Thymus (tissue), 11 donors: ENCODE data around the gene NLGN1. TPM values are rescaled to one million over a fixed set of nuclear protein-coding genes. Genes with fewer than 3 reads are reported as not detected.

ENCODE experiments used
- DNase-seq, 9 donors: peaks; one replicate each; pipeline ENCODE4 v3.0.0-alpha.2; 2013; ENCODE audit warnings: low spot score in 9 of 9, low read depth in 6 of 9, missing footprints in 1 of 9
- H3K27ac ChIP-seq, 2 donors: one replicate each; pipeline ENCODE4 v1.5.1; 2013; ENCODE audit warnings: control low read depth in 1 of 2, low read depth in 1 of 2, low read length in 1 of 2, mild to moderate bottlenecking in 1 of 2, moderate library complexity in 1 of 2
- H3K27me3 ChIP-seq, 2 donors: one replicate each; pipeline ENCODE4 v1.5.1; 2013; ENCODE audit warnings: low read length in 1 of 2; ENCODE audit not compliant: control insufficient read depth in 2 of 2, insufficient read depth in 1 of 2
- H3K36me3 ChIP-seq, 2 donors: one replicate each; pipeline ENCODE4 v1.5.1; 2013; ENCODE audit warnings: low read length in 1 of 2, mild to moderate bottlenecking in 1 of 2, moderate library complexity in 1 of 2; ENCODE audit not compliant: control insufficient read depth in 2 of 2, insufficient read depth in 2 of 2
- H3K4me1 ChIP-seq, 2 donors: one replicate each; pipeline ENCODE4 v1.5.1; 2013; ENCODE audit warnings: low read length in 2 of 2; ENCODE audit not compliant: control insufficient read depth in 2 of 2, insufficient read depth in 2 of 2
- H3K4me3 ChIP-seq, 2 donors: one replicate each; pipeline ENCODE4 v1.5.1; 2013; ENCODE audit warnings: low read length in 2 of 2, control low read depth in 1 of 2, mild to moderate bottlenecking in 1 of 2
- H3K9me3 ChIP-seq, 2 donors: one replicate each; pipeline ENCODE4 v1.5.1; 2013; ENCODE audit warnings: low read length in 1 of 2, mild to moderate bottlenecking in 1 of 2; ENCODE audit not compliant: control insufficient read depth in 2 of 2, insufficient read depth in 1 of 2
- WGBS: extraction: QIAGEN DNeasy Blood & Tissue Kit; methylation state at CpG from one replicate; pipeline ENCODE4 v1.1.7; 2013; 5-methylcytosine and 5-hydroxymethylcytosine counted together
- polyA plus RNA-seq: library from polyadenylated mRNA; stranded (reverse); fragments of 200-250 nt; gene quantifications from one replicate; pipeline ENCODE4 v1.2.3, GENCODE V29; 2013
- total RNA-seq: library from RNA; stranded (reverse); fragments of 120-200 nt; gene quantifications from one replicate; pipeline ENCODE4 v1.2.4, GENCODE V29; 2013
- donor health status: healthy.

Gene NLGN1
- total and polyA plus RNA-seq, 2 donors, result 0.16 to 0.90 TPM

DNA sequence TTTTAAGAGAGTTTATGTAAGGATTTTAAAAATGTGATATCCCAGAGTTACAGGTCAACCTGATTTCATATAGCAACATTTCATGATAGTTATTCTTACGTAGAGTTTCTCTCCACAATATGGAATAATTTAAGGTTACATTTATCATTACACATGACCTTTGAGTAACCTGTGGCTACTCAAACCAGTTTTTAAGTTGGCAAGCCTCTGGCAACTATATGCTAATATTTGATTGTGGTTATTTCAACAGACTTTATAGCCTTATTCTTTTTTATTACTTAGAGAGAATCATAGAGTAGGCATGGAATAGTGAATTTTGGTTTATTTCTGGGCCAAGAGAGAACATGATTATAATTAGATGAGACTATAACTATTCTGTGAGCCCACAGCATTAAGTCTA lies 504.9 kb downstream of the NLGN1 start:
- Histone ChIP-seq H3K4me3 (no peak overlapping the region), H3K27me3 (no peaks in the 10 kb centered on the region), H3K4me1 (no peaks in the 10 kb centered on the region), H3K27ac (no peak overlapping the region), H3K36me3 (no peaks in the 10 kb centered on the region), H3K9me3 (no peaks in the 10 kb centered on the region)
- DNase-seq, result no peak
- 96% methylated on average over 1 of the region's 1 CpG for WGBS

DNA sequence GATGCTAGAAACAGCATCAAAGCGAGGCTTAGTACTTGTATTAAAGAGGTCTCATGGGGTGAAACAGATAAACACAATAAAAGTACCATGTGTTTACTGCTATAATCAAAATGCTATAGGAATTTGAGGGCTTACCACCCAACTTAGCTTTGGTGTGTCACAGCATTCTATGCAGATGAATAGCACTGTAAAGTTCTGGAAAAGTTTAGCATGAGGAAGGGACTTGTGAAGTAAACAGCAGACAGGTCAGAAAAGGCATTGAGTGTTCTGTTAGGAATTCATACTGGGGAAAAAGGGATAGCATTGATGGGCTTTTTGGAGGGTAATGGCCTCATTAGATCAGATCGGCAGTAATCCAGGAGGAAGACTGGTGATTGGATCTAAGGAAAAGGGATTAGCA lies 505.3 kb downstream of the NLGN1 start:
- Histone ChIP-seq H3K4me1 (no peaks in the 10 kb centered on the region), H3K9me3 (no peaks in the 10 kb centered on the region), H3K27me3 (no peaks in the 10 kb centered on the region), H3K27ac (no peak overlapping the region), H3K4me3 (no peak overlapping the region), H3K36me3 (no peaks in the 10 kb centered on the region)
- WGBS, result 92% methylated on average over 2 of the region's 2 CpGs
- no peak for DNase-seq

DNA sequence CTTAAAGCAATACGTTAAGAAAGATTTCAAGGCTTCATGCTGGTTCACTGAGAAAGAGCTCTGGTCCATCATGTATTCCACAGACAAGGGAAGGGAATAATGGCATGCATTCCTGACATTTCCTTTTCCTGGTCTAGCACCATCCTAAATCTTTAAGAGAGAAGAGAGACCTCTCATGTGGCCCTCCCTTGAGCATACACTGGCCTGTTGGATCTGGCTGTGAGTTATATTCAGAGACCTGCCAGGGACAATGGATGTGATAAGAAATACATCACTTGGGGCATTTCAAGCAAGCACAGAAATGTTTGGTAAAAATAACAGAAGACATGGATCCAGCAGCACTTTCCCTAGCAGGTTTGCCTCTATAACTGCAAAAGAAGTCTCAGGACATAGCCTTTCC lies 507.8 kb downstream of the NLGN1 start:
- no peak overlapping the region for H3K27ac ChIP-seq
- H3K27me3 ChIP-seq, result no peaks in the 10 kb centered on the region
- H3K4me1 ChIP-seq, result no peaks in the 10 kb centered on the region
- H3K9me3 ChIP-seq, result no peaks in the 10 kb centered on the region
- no peak for DNase-seq
- no peak overlapping the region for H3K4me3 ChIP-seq
- H3K36me3 ChIP-seq, result no peaks in the 10 kb centered on the region
- WGBS, result 89% methylated on average over 1 of the region's 1 CpG

DNA sequence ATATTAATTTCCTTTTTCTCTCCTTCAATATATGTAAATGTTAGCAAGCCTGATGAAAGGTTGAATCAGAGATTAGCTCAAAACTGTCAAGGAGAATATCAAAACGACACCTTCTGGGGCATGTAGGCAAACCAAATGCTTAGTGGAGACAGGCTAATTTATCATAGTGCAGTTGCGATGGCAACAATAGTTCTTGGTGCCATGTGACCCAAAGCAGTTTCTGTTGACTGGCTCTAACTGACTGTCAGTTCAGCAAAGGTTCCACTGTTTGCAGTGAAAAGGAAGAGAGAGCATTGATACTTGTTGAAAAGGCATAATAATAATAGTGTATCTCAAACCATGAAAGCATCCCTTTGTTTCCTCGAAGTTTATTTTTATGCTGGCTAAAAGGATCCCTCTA lies 513.9 kb downstream of the NLGN1 start:
- peaks cover 0 to 3% of the 10 kb centered on the region in 2 donors for H3K4me1 ChIP-seq
- DNase-seq, result no peak
- H3K27me3 ChIP-seq, result no peaks in the 10 kb centered on the region
- H3K9me3 ChIP-seq, result no peaks in the 10 kb centered on the region
- H3K4me3 ChIP-seq, result no peak overlapping the region
- no peaks in the 10 kb centered on the region for H3K36me3 ChIP-seq
- 62% methylated on average over 3 of the region's 3 CpGs for WGBS
- H3K27ac ChIP-seq, result no peak overlapping the region

DNA sequence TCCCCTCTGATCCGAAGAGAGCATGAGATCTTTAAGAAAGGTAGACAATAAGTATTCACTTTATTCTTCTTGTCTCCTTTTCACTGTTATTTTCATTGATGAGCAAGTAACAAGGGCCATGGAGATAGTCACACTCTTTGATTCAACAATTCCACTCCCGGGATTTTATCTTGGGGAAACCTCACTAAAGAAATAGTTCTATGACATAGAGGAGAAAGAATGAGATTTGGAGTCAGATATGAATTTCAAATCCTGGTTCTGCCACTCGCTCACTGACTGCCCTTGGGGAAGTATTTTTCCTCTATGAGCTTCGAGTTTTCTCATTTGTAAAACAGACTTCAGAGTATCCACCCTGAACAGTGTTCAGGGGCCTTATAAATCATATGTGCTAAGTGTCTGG lies 514.6 kb downstream of the NLGN1 start:
- Histone ChIP-seq H3K27me3 (no peaks in the 10 kb centered on the region), H3K4me1 (peaks cover 0 to 3% of the 10 kb centered on the region in 2 donors), H3K9me3 (no peaks in the 10 kb centered on the region), H3K27ac (no peak overlapping the region), H3K4me3 (no peak overlapping the region), H3K36me3 (no peaks in the 10 kb centered on the region)
- DNase-seq, result no peak
- 91% methylated on average over 4 of the region's 4 CpGs for WGBS

DNA sequence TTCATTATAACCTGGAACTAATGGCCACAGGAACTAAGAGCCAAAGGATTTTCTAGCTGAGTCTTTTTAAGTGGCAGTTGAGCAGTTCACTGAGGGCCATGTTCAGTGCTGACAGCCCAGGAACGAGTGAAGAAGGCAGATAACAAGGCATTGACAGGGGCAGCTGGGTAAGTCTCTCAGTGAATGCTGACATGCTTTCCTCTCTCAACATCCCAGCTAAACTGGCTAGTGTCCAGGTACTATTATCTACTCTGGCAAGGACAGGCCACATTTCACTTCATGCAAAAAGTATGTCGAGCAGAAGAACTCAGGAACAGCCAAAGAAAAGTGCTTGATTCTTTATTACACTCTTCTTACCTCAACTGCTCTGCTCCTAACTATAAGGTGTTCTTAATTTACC lies 515.9 kb downstream of the NLGN1 start:
- Histone ChIP-seq H3K4me3 (no peak overlapping the region), H3K27ac (no peak overlapping the region), H3K9me3 (no peaks in the 10 kb centered on the region), H3K36me3 (no peaks in the 10 kb centered on the region), H3K27me3 (no peaks in the 10 kb centered on the region), H3K4me1 (peaks cover 0 to 3% of the 10 kb centered on the region in 2 donors)
- WGBS, result 37% methylated on average over 2 of the region's 2 CpGs
- DNase-seq, result no peak

DNA sequence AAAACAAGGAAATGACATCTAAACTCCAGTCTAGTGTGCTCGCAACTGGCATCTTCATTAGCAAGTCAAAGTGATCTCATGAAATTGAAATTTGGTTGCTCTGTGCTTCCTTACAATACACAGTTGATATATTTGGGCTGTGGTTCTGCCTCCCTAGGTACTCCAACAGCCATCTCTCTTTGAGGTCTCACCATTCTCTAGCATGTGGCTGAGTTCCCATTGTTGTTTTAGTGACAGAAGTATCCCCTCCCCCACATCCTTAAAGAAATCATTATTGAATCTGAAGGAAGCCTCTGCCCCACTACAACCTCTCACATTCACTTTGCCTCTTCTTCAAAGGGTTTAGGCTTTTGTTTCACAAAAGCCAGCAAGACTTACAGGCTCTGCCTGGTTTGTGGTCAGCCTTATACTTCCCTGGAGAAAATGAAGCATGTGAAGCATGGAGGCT lies 516.5 kb downstream of the NLGN1 start:
- peak in 1 of 9 donors; percentile 9 for DNase-seq
- no peak overlapping the region for H3K4me3 ChIP-seq
- H3K4me1 ChIP-seq, result peaks cover 0 to 3% of the 10 kb centered on the region in 2 donors
- no peaks in the 10 kb centered on the region for H3K36me3 ChIP-seq
- no peak overlapping the region for H3K27ac ChIP-seq
- WGBS, result 95% methylated on average over 1 of the region's 1 CpG
- no peaks in the 10 kb centered on the region for H3K27me3 ChIP-seq
- H3K9me3 ChIP-seq, result no peaks in the 10 kb centered on the region

DNA sequence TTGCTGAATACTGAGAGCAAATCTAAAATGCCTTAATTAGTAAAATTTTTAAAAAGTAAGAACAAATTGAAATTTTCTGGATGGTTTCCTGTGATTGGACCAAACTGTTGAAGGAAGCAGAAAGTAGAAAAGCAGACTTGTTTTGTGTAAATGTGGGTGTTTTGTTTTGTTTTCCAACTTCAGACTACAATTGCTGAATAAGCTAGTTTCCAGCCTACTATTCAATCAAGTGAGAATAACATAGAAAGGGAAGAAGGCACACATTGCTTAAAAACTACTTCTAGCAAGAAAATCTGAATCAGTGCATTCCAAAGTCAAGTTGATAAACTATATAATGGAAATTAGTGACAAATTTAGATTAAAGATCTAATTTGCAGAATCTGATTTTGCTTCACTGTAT lies 519.3 kb downstream of the NLGN1 start:
- Histone ChIP-seq H3K36me3 (no peaks in the 10 kb centered on the region), H3K27me3 (no peaks in the 10 kb centered on the region), H3K4me3 (no peak overlapping the region), H3K9me3 (no peaks in the 10 kb centered on the region), H3K27ac (no peak overlapping the region), H3K4me1 (peaks cover 0 to 3% of the 10 kb centered on the region in 2 donors)
- no peak for DNase-seq

DNA sequence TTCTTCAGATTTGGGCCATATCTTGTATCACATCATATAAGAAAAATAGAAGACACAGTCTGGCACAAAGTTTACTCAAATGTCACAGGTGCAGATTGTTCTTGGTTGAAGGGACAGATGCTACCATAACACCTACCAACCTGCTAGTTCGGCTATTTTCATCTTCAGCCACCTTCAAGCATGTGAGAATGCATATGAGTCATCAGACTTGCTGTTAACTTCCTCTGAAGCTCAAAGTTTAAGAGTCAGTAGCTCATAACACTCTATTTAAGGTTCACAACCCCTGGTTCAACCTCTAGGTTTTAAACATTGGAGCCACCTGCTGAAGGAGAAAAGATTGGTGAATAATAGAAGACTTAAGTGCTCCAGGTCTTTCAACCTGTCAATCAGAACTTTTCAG lies 522.8 kb downstream of the NLGN1 start:
- H3K4me3 ChIP-seq, result no peak overlapping the region
- H3K4me1 ChIP-seq, result no peaks in the 10 kb centered on the region
- no peaks in the 10 kb centered on the region for H3K9me3 ChIP-seq
- WGBS, result 85% methylated on average over 1 of the region's 1 CpG
- no peaks in the 10 kb centered on the region for H3K27me3 ChIP-seq
- H3K27ac ChIP-seq, result no peak overlapping the region
- no peaks in the 10 kb centered on the region for H3K36me3 ChIP-seq
- DNase-seq, result no peak

DNA sequence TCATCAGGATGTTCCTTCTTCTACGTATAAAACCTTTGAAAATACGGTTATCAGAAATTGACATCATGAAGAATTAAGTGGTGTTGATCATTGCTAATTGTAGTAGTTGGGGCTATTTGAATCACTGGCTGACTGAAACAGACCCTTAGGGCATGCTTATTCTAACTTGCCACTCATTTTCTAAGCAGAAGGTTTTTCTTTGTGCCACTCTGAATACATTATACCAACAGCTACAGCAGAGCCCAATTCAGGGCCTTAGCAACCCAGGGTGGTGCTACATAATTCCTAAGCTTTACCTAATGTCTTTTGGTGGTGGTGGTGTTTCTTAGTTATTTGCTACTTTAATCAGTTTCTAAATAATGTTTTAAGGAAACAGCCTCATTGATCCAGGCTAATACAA lies 524.2 kb downstream of the NLGN1 start:
- no peak overlapping the region for H3K4me3 ChIP-seq
- DNase-seq, result no peak
- 98% methylated on average over 2 of the region's 2 CpGs for WGBS

More for the DNA sequence above, 524.2 kb downstream of the NLGN1 start:
- no peaks in the 10 kb centered on the region for H3K36me3 ChIP-seq
- no peaks in the 10 kb centered on the region for H3K9me3 ChIP-seq
- H3K27ac ChIP-seq, result no peak overlapping the region
- H3K4me1 ChIP-seq, result no peaks in the 10 kb centered on the region
- no peaks in the 10 kb centered on the region for H3K27me3 ChIP-seq
